HCT116 (cell line): ENCODE measurements around the gene ZNF438. TPM values are rescaled to one million over a fixed set of nuclear protein-coding genes. Genes with fewer than 3 reads are reported as not detected.

Experiments used
- ATAC-seq: fragments of 200-7000 bp; cut with Tn5 transposase; 2 replicates; pipeline ENCODE4 v1.9.1; 2020; ENCODE audit warnings: mild to moderate bottlenecking, moderate library complexity
- BruUV-seq: library from RNA; stranded (reverse); fragments of 400-500 nt; replicated peaks from 2 replicates; lab custom pipeline; 2021; lab: Mats Ljungman, UMichigan
- CTCF ChIA-PET: fragments of 300-600 bp; sonication (Branson Sonifier 250); formaldehyde crosslinking; loops from one replicate; lab custom pipeline; 2021; ENCODE audit warnings: antibody characterized with exemption; lab: Charles Lee
- POLR2A ChIA-PET: fragments of 300-600, 350-600 bp; sonication (Branson Sonifier 250); formaldehyde crosslinking; loops from one replicate; lab custom pipeline; 2021; ENCODE audit warnings: antibody characterized with exemption; lab: Charles Lee
- RAD21 ChIA-PET, 2 experiments: fragments of 300-600 bp; sonication (Branson Sonifier 250); formaldehyde crosslinking; loops; one replicate each; lab custom pipeline; 2023; ENCODE audit warnings: low total read pairs in 2 of 2; ENCODE audit not compliant: uncharacterized antibody in 2 of 2, unreplicated experiment in 2 of 2, low non-redundant PET in 1 of 2; lab: Charles Lee
- DNase-seq: peaks from one replicate; pipeline ENCODE4 v3.0.0-alpha.2; 2010; ENCODE audit warnings: low read depth, low spot score
- H2AFZ ChIP-seq: fragments of 200-600 bp; shearing (Covaris generic), sonication (generic); 2 replicates; pipeline ENCODE4 v1.6.1; 2017; ENCODE audit warnings: low read depth, mixed run types, mixed read lengths, antibody characterized with exemption, low read length; ENCODE audit not compliant: poor library complexity, severe bottlenecking
- H3K27ac ChIP-seq: 2 replicates; pipeline ENCODE4 v1.5.1; 2012; ENCODE audit warnings: low read depth, low read length
- H3K27me3 ChIP-seq: fragments of 200-600 bp; sonication (generic); 2 replicates; pipeline ENCODE4 v1.6.1; 2016; ENCODE audit warnings: mixed run types, low read length, mixed read lengths; ENCODE audit not compliant: insufficient read depth
- H3K36me3 ChIP-seq, 2 experiments: fragments of 200-500 bp in 1 of 2; fragments of 200-600 bp in 1 of 2; sonication (Bioruptor generic) in 1 of 2; sonication (generic) in 1 of 2; 2 replicates each; pipeline versions ENCODE4 v1.5.1 to v1.6.1; 2014 to 2016; ENCODE audit warnings: low read length in 2 of 2, inconsistent platforms in 1 of 2, mixed read lengths in 1 of 2, mixed run types in 1 of 2; ENCODE audit not compliant: insufficient read depth in 2 of 2, control insufficient read depth in 1 of 2
- H3K4me1 ChIP-seq, 2 experiments: fragments of 200-600 bp in 1 of 2; sonication (generic) in 1 of 2; 2 replicates each; pipeline versions ENCODE4 v1.5.1 to v1.6.1; 2012 to 2017; ENCODE audit warnings: low read length in 2 of 2, inconsistent platforms in 1 of 2, mild to moderate bottlenecking in 1 of 2, mixed read lengths in 1 of 2, mixed run types in 1 of 2, moderate library complexity in 1 of 2; ENCODE audit not compliant: insufficient read depth in 2 of 2, control insufficient read depth in 1 of 2
- H3K4me2 ChIP-seq: fragments of 200-600 bp; sonication (generic); 2 replicates; pipeline ENCODE4 v1.6.1; 2017; ENCODE audit warnings: mixed run types, low read length, mixed read lengths
- H3K4me3 ChIP-seq, 2 experiments: fragments of 200-600 bp in 1 of 2; sonication (generic) in 1 of 2; replicated peaks in 1 of 2; 2 replicates each; pipeline ENCODE4 v1.5.1; 2011 to 2016; ENCODE audit warnings: low read length in 2 of 2, control low read depth in 1 of 2, low read depth in 1 of 2, mild to moderate bottlenecking in 1 of 2, mixed read lengths in 1 of 2, mixed run types in 1 of 2
- H3K79me2 ChIP-seq: fragments of 200-600 bp; sonication (generic); 2 replicates; pipeline ENCODE4 v1.6.1; 2017; ENCODE audit warnings: mild to moderate bottlenecking, mixed run types, low read length, moderate library complexity, mixed read lengths; ENCODE audit not compliant: insufficient read depth
- H3K9ac ChIP-seq: fragments of 200-600 bp; sonication (generic); 2 replicates; pipeline ENCODE4 v1.6.1; 2016; ENCODE audit warnings: low read length, mixed read lengths
- H3K9me2 ChIP-seq: fragments of 200-600 bp; sonication (generic), shearing (Covaris generic); 2 replicates; pipeline ENCODE4 v1.6.1; 2017; ENCODE audit warnings: mixed run types, mild to moderate bottlenecking, moderate library complexity; ENCODE audit not compliant: insufficient read depth
- H3K9me3 ChIP-seq, 2 experiments: fragments of 200-500 bp in 1 of 2; fragments of 200-600 bp in 1 of 2; sonication (Bioruptor generic) in 1 of 2; sonication (generic) in 1 of 2; 2 replicates each; pipeline ENCODE4 v1.6.1; 2014 to 2017; ENCODE audit warnings: low read length in 2 of 2, mixed read lengths in 2 of 2, inconsistent platforms in 1 of 2, low read depth in 1 of 2, mild to moderate bottlenecking in 1 of 2, mixed run types in 1 of 2, moderate library complexity in 1 of 2; ENCODE audit not compliant: control insufficient read depth in 1 of 2, insufficient read depth in 1 of 2
- H4K20me1 ChIP-seq: fragments of 200-600 bp; sonication (generic), shearing (Covaris generic); 2 replicates; pipeline ENCODE4 v1.6.1; 2017; ENCODE audit warnings: mixed run types, mild to moderate bottlenecking, moderate library complexity; ENCODE audit not compliant: insufficient read depth
- CBX3 ChIP-seq: IDR thresholded peaks from 2 replicates; pipeline ENCODE4 v1.6.1; 2012; ENCODE audit warnings: low read depth
- CEBPB ChIP-seq: IDR thresholded peaks from 2 replicates; pipeline ENCODE4 v1.6.1; 2012; ENCODE audit warnings: low read depth
- CTCF ChIP-seq, 3 experiments: fragments of 200-600 bp in 1 of 3; sonication (generic) in 1 of 3; IDR thresholded peaks in 2 of 3; conservative IDR thresholded peaks in 1 of 3; 2 replicates each; pipeline ENCODE4 v1.5.1; 2012 to 2017; ENCODE audit warnings: low read depth in 2 of 3, low read length in 2 of 3, antibody characterized with exemption in 1 of 3, borderline replicate concordance in 1 of 3, control low read depth in 1 of 3, mild to moderate bottlenecking in 1 of 3, mixed read lengths in 1 of 3, mixed run types in 1 of 3, moderate library complexity in 1 of 3; ENCODE audit not compliant: insufficient read depth in 1 of 3
- FOSL1 ChIP-seq: IDR thresholded peaks from 2 replicates; pipeline ENCODE4 v1.6.1; 2012; ENCODE audit warnings: low read depth
- JUND ChIP-seq: IDR thresholded peaks from 2 replicates; pipeline ENCODE4 v1.6.1; 2012
- MAX ChIP-seq: IDR thresholded peaks from 2 replicates; pipeline ENCODE4 v1.6.1; 2012
- RAD21 ChIP-seq: IDR thresholded peaks from 2 replicates; pipeline ENCODE4 v1.6.1; 2012; ENCODE audit warnings: low read depth, mild to moderate bottlenecking
- REST ChIP-seq: IDR thresholded peaks from 2 replicates; pipeline ENCODE4 v1.6.1; 2012; ENCODE audit warnings: low read depth
- SIN3A ChIP-seq: IDR thresholded peaks from 2 replicates; pipeline ENCODE4 v1.6.1; 2012; ENCODE audit warnings: low read depth
- SP1 ChIP-seq: IDR thresholded peaks from 2 replicates; pipeline ENCODE4 v1.6.1; 2012; ENCODE audit warnings: low read depth
- YY1 ChIP-seq: IDR thresholded peaks from 2 replicates; pipeline ENCODE4 v1.6.1; 2011; ENCODE audit warnings: low read length, low read depth, moderate library complexity, mild to moderate bottlenecking; ENCODE audit not compliant: insufficient replicate concordance; ENCODE audit errors: extremely low read depth
- intact Hi-C: fragments of 100-400 bp; cut with micrococcal nuclease; formaldehyde crosslinking; loops from 2 replicates; pipeline ENCODE4 v1.10.0; 2022
- total RNA-seq: library from RNA; stranded (reverse); gene quantifications from one replicate; pipeline ENCODE4 v1.2.1, GENCODE V29; 2021; ENCODE audit not compliant: unreplicated experiment
- TF ChIP-seq, protein P1 (sequence below): IDR thresholded peaks from 2 replicates; pipeline ENCODE4 v1.6.1; 2011; ENCODE audit warnings: mild to moderate bottlenecking, low read length, moderate library complexity; ENCODE audit not compliant: insufficient replicate concordance; ENCODE audit errors: extremely low read depth

The ZNF438 gene
- total RNA-seq, 1 experiment from 2014 or later: 3.3 TPM

GRCh38 chr10:30974773-30975415, 56.8 kb downstream of the ZNF438 start:
- no peak overlapping the region for H3K4me2 ChIP-seq
- no peaks in the 10 kb centered on the region for H3K79me2 ChIP-seq
- no peaks in the 10 kb centered on the region for H3K36me3 ChIP-seq
- H3K9ac ChIP-seq: no peak overlapping the region
- no peaks in the 10 kb centered on the region for H4K20me1 ChIP-seq
- no peaks in the 10 kb centered on the region for H3K4me1 ChIP-seq
- ChIA-PET POLR2A (no interaction called here), RAD21 (interaction anchor here in 1 of 2 experiments (0.9 kb wide), 1 partner anchor 223 kb away, joined by 3 read pairs; no protein-coding TSS in a partner anchor), CTCF (no interaction called here)
- no peak overlapping the region for H3K4me3 ChIP-seq
- no peak overlapping the region for H3K27ac ChIP-seq
- H2AFZ ChIP-seq: no peak overlapping the region
- H3K9me2 ChIP-seq: no peaks in the 10 kb centered on the region
- intact Hi-C loops: no loop called here
- H3K27me3 ChIP-seq: no peaks in the 10 kb centered on the region
- BruUV-seq: no TSS peak
- ATAC-seq (no peak), DNase-seq (no peak)
- no peaks in the 10 kb centered on the region for H3K9me3 ChIP-seq
- no peak for TF ChIP-seq CBX3

- Histone ChIP-seq H3K9me2 (no peaks in the 10 kb centered on the region), H2AFZ (no peak overlapping the region), H3K27me3 (no peaks in the 10 kb centered on the region), H4K20me1 (no peaks in the 10 kb centered on the region), H3K4me1 (no peaks in the 10 kb centered on the region), H3K79me2 (no peaks in the 10 kb centered on the region), H3K27ac (no peak overlapping the region), H3K36me3 (no peaks in the 10 kb centered on the region), H3K4me3 (no peak overlapping the region), H3K4me2 (no peak overlapping the region), H3K9ac (no peak overlapping the region), H3K9me3 (no peaks in the 10 kb centered on the region)
- DNase-seq (no peak), ATAC-seq (no peak)
- no TSS peak for BruUV-seq
- CTCF ChIA-PET: no interaction called here
- RAD21 ChIA-PET: no interaction called here
- POLR2A ChIA-PET: no interaction called here
- intact Hi-C loops: no loop called here
- TF ChIP-seq MAX (no peak), JUND (no peak), FOSL1 (no peak), YY1 (no peak), RAD21 (no peak), REST (no peak), CTCF (IDR thresholded peaks at IDR 0.05 in 2 of 3, conservative IDR thresholded peaks at IDR 0.05 in 1 of 3; ENCODE audit: borderline replicate concordance in 1 of 3, insufficient read depth in 1 of 3, low read depth in 2 of 3, low read length in 2 of 3) (no peak), CBX3 (no peak), SP1 (no peak), CEBPB (no peak), SIN3A (no peak)
- TF ChIP-seq, protein P1, sequence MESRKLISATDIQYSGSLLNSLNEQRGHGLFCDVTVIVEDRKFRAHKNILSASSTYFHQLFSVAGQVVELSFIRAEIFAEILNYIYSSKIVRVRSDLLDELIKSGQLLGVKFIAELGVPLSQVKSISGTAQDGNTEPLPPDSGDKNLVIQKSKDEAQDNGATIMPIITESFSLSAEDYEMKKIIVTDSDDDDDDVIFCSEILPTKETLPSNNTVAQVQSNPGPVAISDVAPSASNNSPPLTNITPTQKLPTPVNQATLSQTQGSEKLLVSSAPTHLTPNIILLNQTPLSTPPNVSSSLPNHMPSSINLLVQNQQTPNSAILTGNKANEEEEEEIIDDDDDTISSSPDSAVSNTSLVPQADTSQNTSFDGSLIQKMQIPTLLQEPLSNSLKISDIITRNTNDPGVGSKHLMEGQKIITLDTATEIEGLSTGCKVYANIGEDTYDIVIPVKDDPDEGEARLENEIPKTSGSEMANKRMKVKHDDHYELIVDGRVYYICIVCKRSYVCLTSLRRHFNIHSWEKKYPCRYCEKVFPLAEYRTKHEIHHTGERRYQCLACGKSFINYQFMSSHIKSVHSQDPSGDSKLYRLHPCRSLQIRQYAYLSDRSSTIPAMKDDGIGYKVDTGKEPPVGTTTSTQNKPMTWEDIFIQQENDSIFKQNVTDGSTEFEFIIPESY: no peak
These were observed 57.3 kb downstream of the ZNF438 start for GRCh38 chr10:30974355-30974754.
